ENCODE results near the gene RTCB.

Gene RTCB

GRCh38 chr22:32430352-32430751 is 18.3 kb upstream of the RTCB start:
- no peaks in the 10 kb centered on the region for H3K36me3 Mint-ChIP-seq (ENCODE audit: low read depth)
- no peaks in the 10 kb centered on the region for H3K9me3 Mint-ChIP-seq
- no peaks in the 10 kb centered on the region for H3K4me1 Mint-ChIP-seq
- peaks cover 20% of the 10 kb centered on the region for H3K27me3 Mint-ChIP-seq (ENCODE audit: low read depth)
- no peak for TF ChIP-seq CTCF (IDR thresholded peaks at IDR 0.05; ENCODE audit: unreplicated experiment in 3 of 3)
- H3K4me3 Mint-ChIP-seq = no peak overlapping the region
- no peak overlapping the region for H3K27ac Mint-ChIP-seq

GRCh38 chr22:32426881-32427280 is 14.8 kb upstream of the RTCB start:
- Mint-ChIP-seq H3K4me1 (no peaks in the 10 kb centered on the region), H3K27ac (no peak overlapping the region), H3K27me3 (ENCODE audit: low read depth) (peaks cover 28% of the 10 kb centered on the region), H3K9me3 (no peaks in the 10 kb centered on the region), H3K36me3 (ENCODE audit: low read depth) (no peaks in the 10 kb centered on the region), H3K4me3 (no peak overlapping the region)
- TF ChIP-seq CTCF (IDR thresholded peaks at IDR 0.05; ENCODE audit: unreplicated experiment in 3 of 3) = no peak

- peaks cover 53% of the 10 kb centered on the region for H3K27me3 Mint-ChIP-seq (ENCODE audit: low read depth)
Measured at GRCh38 chr22:32423664-32424063, 11.6 kb upstream of the RTCB start.

GRCh38 chr22:32422062-32422461 is 10.0 kb upstream of the RTCB start:
- TF ChIP-seq CTCF (IDR thresholded peaks at IDR 0.05; ENCODE audit: unreplicated experiment in 3 of 3) = no peak
- no peaks in the 10 kb centered on the region for H3K9me3 Mint-ChIP-seq

More at GRCh38 chr22:32423664-32424063, 11.6 kb upstream of the RTCB start:
- TF ChIP-seq CTCF (IDR thresholded peaks at IDR 0.05; ENCODE audit: unreplicated experiment in 3 of 3) = no peak
- Mint-ChIP-seq H3K9me3 (no peaks in the 10 kb centered on the region), H3K36me3 (ENCODE audit: low read depth) (no peaks in the 10 kb centered on the region), H3K27ac (no peak overlapping the region), H3K4me3 (no peak overlapping the region), H3K4me1 (no peaks in the 10 kb centered on the region)

GRCh38 chr22:32421484-32421883 is 9.4 kb upstream of the RTCB start:
- Mint-ChIP-seq H3K27me3 (ENCODE audit: low read depth) (peaks cover 57% of the 10 kb centered on the region), H3K4me3 (no peak overlapping the region)
- TF ChIP-seq CTCF (IDR thresholded peaks at IDR 0.05; ENCODE audit: unreplicated experiment in 3 of 3) = no peak

More at GRCh38 chr22:32422062-32422461, 10.0 kb upstream of the RTCB start:
- Mint-ChIP-seq H3K27ac (no peak overlapping the region), H3K36me3 (ENCODE audit: low read depth) (no peaks in the 10 kb centered on the region), H3K4me1 (no peaks in the 10 kb centered on the region), H3K27me3 (ENCODE audit: low read depth) (peaks cover 57% of the 10 kb centered on the region), H3K4me3 (no peak overlapping the region)

GRCh38 chr22:32417906-32418305 is 5.9 kb upstream of the RTCB start:
- no peaks in the 10 kb centered on the region for H3K9me3 Mint-ChIP-seq
- TF ChIP-seq CTCF (IDR thresholded peaks at IDR 0.05; ENCODE audit: unreplicated experiment in 3 of 3) = no peak
- H3K27ac Mint-ChIP-seq = no peak overlapping the region
- no peak overlapping the region for H3K4me3 Mint-ChIP-seq
- peaks cover 3% of the 10 kb centered on the region for H3K4me1 Mint-ChIP-seq
- H3K27me3 Mint-ChIP-seq (ENCODE audit: low read depth) = peaks cover 56% of the 10 kb centered on the region
- H3K36me3 Mint-ChIP-seq (ENCODE audit: low read depth) = no peaks in the 10 kb centered on the region

More at GRCh38 chr22:32421484-32421883, 9.4 kb upstream of the RTCB start:
- Mint-ChIP-seq H3K27ac (no peak overlapping the region), H3K4me1 (no peaks in the 10 kb centered on the region), H3K9me3 (no peaks in the 10 kb centered on the region), H3K36me3 (ENCODE audit: low read depth) (no peaks in the 10 kb centered on the region)
